ENCODE data around the gene APBA1.

GRCh38 chr9:69609156-69609555, 63.0 kb downstream of the APBA1 start:
- TF ChIP-seq CTCF (optimal IDR thresholded peaks at IDR 0.05 in 1 of 3, IDR thresholded peaks at IDR 0.05 in 1 of 3, conservative IDR thresholded peaks at IDR 0.05 in 1 of 3; ENCODE audit: extremely low read depth in 1 of 3, insufficient read depth in 2 of 3, low read length in 3 of 3) (no peak), EZH2 (IDR thresholded peaks at IDR 0.05; ENCODE audit: low read length) (no peak)

Data from keratinocyte (primary cell).